Islet of Langerhans (tissue), 1 donor: ENCODE results near the gene DDR2.

Source experiments
- FAIRE-seq: peaks from one replicate; lab custom pipeline; 2011; peaks lifted over from hg19 to GRCh38; lab: Jason Lieb, UNC

The DDR2 gene

GRCh38 chr1:162699366-162699765, 67.1 kb downstream of the DDR2 start:
- FAIRE-seq: no peak

GRCh38 chr1:162700131-162700530, 67.9 kb downstream of the DDR2 start:
- no peak for FAIRE-seq

GRCh38 chr1:162701286-162701685, 69.0 kb downstream of the DDR2 start:
- FAIRE-seq: no peak

GRCh38 chr1:162702628-162703027, 70.4 kb downstream of the DDR2 start:
- no peak for FAIRE-seq

- no peak for FAIRE-seq
Measured at GRCh38 chr1:162703708-162704107, 71.4 kb downstream of the DDR2 start.

GRCh38 chr1:162704673-162705424, 72.6 kb downstream of the DDR2 start:
- FAIRE-seq: no peak

- FAIRE-seq: no peak
Measured at GRCh38 chr1:162706003-162706402, 73.7 kb downstream of the DDR2 start.

- no peak for FAIRE-seq
Measured at GRCh38 chr1:162706606-162707005, 74.3 kb downstream of the DDR2 start.

GRCh38 chr1:162708286-162708685, 76.0 kb downstream of the DDR2 start:
- FAIRE-seq: no peak

- FAIRE-seq: no peak
Measured at GRCh38 chr1:162709132-162709860, 77.0 kb downstream of the DDR2 start.

- FAIRE-seq: no peak
Measured at GRCh38 chr1:162709870-162710269, 77.6 kb downstream of the DDR2 start.

- no peak for FAIRE-seq
Measured at GRCh38 chr1:162710345-162710744, 78.1 kb downstream of the DDR2 start.

GRCh38 chr1:162710780-162711465, 78.7 kb downstream of the DDR2 start:
- no peak for FAIRE-seq

- FAIRE-seq: no peak
Measured at GRCh38 chr1:162712317-162713029, 80.2 kb downstream of the DDR2 start.

- no peak for FAIRE-seq
Measured at GRCh38 chr1:162716123-162716522, 83.9 kb downstream of the DDR2 start.

GRCh38 chr1:162716552-162716951, 84.3 kb downstream of the DDR2 start:
- FAIRE-seq: no peak

GRCh38 chr1:162717548-162718184, 85.4 kb downstream of the DDR2 start:
- FAIRE-seq: no peak

GRCh38 chr1:162719678-162720077, 87.4 kb downstream of the DDR2 start:
- no peak for FAIRE-seq

- no peak for FAIRE-seq
Measured at GRCh38 chr1:162720996-162721395, 88.7 kb downstream of the DDR2 start.

GRCh38 chr1:162721471-162721870, 89.2 kb downstream of the DDR2 start:
- FAIRE-seq: no peak

GRCh38 chr1:162722036-162722435, 89.8 kb downstream of the DDR2 start:
- no peak for FAIRE-seq

- FAIRE-seq: no peak
Measured at GRCh38 chr1:162724583-162725120, 92.4 kb downstream of the DDR2 start.
